Measurements from ENCODE around the gene MOV10L1.

MOV10L1 gene

DNA sequence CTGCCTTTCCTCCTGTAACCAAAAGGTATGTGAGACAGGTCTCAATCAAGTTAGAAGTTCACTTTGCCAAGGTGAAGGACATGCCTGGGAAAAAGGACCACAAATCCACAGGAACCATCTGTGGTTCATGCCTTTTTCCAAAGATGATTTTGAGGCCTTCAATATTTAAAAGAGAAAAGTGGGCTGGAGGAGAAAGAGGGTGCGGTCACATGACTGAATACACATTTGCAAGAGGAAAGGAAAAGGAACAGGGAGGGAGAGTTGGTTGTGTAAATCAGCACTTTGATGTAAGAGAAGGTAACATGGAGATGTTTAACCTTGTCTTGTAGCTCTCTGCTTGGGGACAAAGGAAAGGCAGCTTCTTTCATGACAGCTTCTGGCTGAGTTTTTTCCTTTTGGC is 21.2 kb downstream of the MOV10L1 start:
- H3K9me3 ChIP-seq (ENCODE audit: insufficient read depth, low read length), result no peaks in the 10 kb centered on the region
- H3K79me2 ChIP-seq (ENCODE audit: low read length), result no peaks in the 10 kb centered on the region
- H4K20me1 ChIP-seq (ENCODE audit: insufficient read depth, low read length), result no peaks in the 10 kb centered on the region
- H2AFZ ChIP-seq (ENCODE audit: low read depth, low read length), result no peak overlapping the region
- no peaks in the 10 kb centered on the region for H3K27me3 ChIP-seq (ENCODE audit: low read depth, low read length)
- H3K4me2 ChIP-seq (ENCODE audit: low read length), result no peak overlapping the region
- no peak overlapping the region for H3K4me3 ChIP-seq (ENCODE audit: low read length)
- H3K9ac ChIP-seq (ENCODE audit: low read length), result no peak overlapping the region
- H3K27ac ChIP-seq (ENCODE audit: low read length), result no peak overlapping the region
- H3K4me1 ChIP-seq (ENCODE audit: low read length), result 0 out of 2 replicates have a peak, but pooled peaks cover 4% of the 10 kb centered on the region
- H3K36me3 ChIP-seq (replicated peaks; ENCODE audit: low read depth, low read length), result no peaks in the 10 kb centered on the region
- no peak for TF ChIP-seq EZH2phosphoT487 (IDR thresholded peaks at IDR 0.05; ENCODE audit: low read depth)
- TF ChIP-seq, protein P1, sequence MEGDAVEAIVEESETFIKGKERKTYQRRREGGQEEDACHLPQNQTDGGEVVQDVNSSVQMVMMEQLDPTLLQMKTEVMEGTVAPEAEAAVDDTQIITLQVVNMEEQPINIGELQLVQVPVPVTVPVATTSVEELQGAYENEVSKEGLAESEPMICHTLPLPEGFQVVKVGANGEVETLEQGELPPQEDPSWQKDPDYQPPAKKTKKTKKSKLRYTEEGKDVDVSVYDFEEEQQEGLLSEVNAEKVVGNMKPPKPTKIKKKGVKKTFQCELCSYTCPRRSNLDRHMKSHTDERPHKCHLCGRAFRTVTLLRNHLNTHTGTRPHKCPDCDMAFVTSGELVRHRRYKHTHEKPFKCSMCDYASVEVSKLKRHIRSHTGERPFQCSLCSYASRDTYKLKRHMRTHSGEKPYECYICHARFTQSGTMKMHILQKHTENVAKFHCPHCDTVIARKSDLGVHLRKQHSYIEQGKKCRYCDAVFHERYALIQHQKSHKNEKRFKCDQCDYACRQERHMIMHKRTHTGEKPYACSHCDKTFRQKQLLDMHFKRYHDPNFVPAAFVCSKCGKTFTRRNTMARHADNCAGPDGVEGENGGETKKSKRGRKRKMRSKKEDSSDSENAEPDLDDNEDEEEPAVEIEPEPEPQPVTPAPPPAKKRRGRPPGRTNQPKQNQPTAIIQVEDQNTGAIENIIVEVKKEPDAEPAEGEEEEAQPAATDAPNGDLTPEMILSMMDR (IDR thresholded peaks at IDR 0.05; ENCODE audit: low read depth, low read length), result no peak

DNA sequence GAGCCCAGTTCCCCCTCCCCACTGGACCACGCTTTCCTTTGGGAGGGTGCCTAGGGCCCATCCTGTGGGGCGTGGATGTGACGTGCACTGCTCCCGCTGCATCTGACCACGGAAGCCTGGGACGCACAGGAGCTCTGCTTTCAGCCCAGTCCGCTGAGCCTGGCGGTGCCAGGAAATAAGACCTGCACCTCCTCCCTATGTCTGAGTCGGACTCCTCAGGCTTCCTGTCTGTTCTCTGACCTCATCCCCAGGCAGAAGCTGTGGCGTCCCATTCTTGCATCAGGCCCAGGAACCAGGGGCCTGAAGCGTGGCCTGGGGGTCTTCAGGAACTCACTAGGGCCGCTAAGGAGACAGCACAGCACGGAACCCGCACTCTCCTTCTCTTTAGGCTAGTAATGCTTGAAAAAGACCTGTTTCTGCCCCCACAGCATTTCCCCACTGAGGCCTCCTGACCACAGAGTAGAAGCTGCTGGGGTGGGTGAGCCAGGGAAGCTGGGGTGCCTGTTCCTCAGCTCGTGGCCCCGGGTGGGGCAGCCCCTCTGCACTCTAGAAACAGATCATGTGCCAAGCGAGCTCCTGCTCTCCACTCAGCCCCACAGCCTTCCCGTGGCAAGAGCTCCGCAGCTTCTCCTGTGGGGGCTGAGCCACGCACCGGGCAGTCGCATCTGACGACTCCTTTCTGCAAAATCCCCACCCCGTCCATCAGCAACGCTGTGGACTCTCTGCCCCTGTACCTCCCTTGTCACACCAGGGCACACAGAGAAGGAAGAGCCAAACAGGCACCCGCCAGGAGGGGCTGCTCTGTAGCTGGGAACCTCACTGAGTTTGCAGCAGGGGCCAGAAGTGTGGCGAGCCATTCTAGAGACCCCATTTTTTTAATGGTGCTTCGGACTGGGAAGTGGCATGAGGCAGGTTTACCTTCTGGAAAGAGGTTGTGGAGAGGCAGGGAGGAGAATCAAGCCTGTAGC is 22.6 kb downstream of the MOV10L1 start:
- H3K9ac ChIP-seq (ENCODE audit: low read length), result no peak overlapping the region

DNA sequence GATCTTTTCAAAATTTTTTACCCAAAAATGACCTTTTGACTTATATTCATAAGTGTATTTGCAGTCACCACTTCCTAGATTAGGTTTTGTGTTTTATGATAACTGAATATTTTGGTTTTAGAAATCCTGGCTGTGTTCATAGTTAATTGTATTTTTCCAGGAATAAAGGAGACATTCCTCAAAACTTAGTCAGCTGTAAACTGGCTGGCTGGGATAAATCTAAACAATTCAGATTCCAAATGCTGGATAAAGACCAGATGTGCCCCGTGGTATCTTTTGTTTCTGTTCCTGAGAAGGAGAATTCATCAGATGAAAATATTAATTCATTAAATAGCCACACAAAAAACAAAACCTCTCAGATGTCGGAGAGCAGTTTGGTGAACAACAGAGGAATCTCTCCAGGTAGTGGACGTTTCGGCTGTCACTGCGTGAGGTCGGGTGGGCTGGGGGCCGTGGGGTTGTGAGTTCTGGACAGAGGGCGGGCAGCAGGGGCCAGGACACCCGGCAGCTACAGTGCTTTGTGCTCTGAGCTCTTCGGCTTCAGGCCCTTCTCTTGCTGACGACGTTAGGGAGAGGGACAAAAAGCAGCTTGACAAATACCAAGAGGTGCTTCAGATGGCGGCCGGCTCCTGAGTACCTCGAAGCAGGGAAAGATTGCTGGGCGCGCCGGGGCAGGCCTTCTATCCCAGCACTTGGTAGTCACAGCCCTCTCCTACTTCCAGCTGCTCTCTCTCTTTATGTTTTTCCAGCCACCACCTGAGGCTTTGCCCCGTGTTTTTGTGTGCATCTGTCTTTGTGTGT is 24.6 kb downstream of the MOV10L1 start:
- H3K9me3 ChIP-seq (ENCODE audit: insufficient read depth, low read length), result no peaks in the 10 kb centered on the region
- no peak overlapping the region for H2AFZ ChIP-seq (ENCODE audit: low read depth, low read length)
- TF ChIP-seq, protein P1 (IDR thresholded peaks at IDR 0.05; ENCODE audit: low read depth, low read length), result no peak
- TF ChIP-seq EZH2phosphoT487 (IDR thresholded peaks at IDR 0.05; ENCODE audit: low read depth), result no peak
- no peak overlapping the region for H3K4me3 ChIP-seq (ENCODE audit: low read length)
- H3K36me3 ChIP-seq (replicated peaks; ENCODE audit: low read depth, low read length), result no peaks in the 10 kb centered on the region
- H3K4me1 ChIP-seq (ENCODE audit: low read length), result 0 out of 2 replicates have a peak, but pooled peaks cover 4% of the 10 kb centered on the region
- H3K27ac ChIP-seq (ENCODE audit: low read length), result no peak overlapping the region
- H3K27me3 ChIP-seq (ENCODE audit: low read depth, low read length), result no peaks in the 10 kb centered on the region
- no peaks in the 10 kb centered on the region for H4K20me1 ChIP-seq (ENCODE audit: insufficient read depth, low read length)
- H3K9ac ChIP-seq (ENCODE audit: low read length), result no peak overlapping the region
- no peaks in the 10 kb centered on the region for H3K79me2 ChIP-seq (ENCODE audit: low read length)
- no peak overlapping the region for H3K4me2 ChIP-seq (ENCODE audit: low read length)

More for the DNA sequence above, 22.6 kb downstream of the MOV10L1 start:
- no peaks in the 10 kb centered on the region for H3K27me3 ChIP-seq (ENCODE audit: low read depth, low read length)
- H3K79me2 ChIP-seq (ENCODE audit: low read length), result no peaks in the 10 kb centered on the region
- H4K20me1 ChIP-seq (ENCODE audit: insufficient read depth, low read length), result no peaks in the 10 kb centered on the region
- H3K9me3 ChIP-seq (ENCODE audit: insufficient read depth, low read length), result no peaks in the 10 kb centered on the region
- peak overlapping the region; percentile 3; the same call in 1 of the 2 replicates for H3K4me2 ChIP-seq (ENCODE audit: low read length)
- H3K27ac ChIP-seq (ENCODE audit: low read length), result no peak overlapping the region
- H3K4me3 ChIP-seq (ENCODE audit: low read length), result no peak overlapping the region
- no peak for TF ChIP-seq EZH2phosphoT487 (IDR thresholded peaks at IDR 0.05; ENCODE audit: low read depth)
- TF ChIP-seq, protein P1 (IDR thresholded peaks at IDR 0.05; ENCODE audit: low read depth, low read length), result no peak
- no peaks in the 10 kb centered on the region for H3K36me3 ChIP-seq (replicated peaks; ENCODE audit: low read depth, low read length)
- H2AFZ ChIP-seq (ENCODE audit: low read depth, low read length), result peak overlapping the region; percentile 30; the same call in 1 of the 2 replicates
- H3K4me1 ChIP-seq (ENCODE audit: low read length), result 0 out of 2 replicates have a peak, but pooled peaks cover 4% of the 10 kb centered on the region
